GM12878 (cell line): ENCODE results near the gene CRTC3. TPM values are rescaled to one million over a fixed set of nuclear protein-coding genes. Genes with fewer than 3 reads are reported as not detected.

Experiments
- ATAC-seq: fragments of 200-7000 bp; cut with Tn5 transposase; 3 replicates; pipeline ENCODE4 v1.9.1; 2020; ENCODE audit warnings: mild to moderate bottlenecking, moderate library complexity
- BruUV-seq: library from RNA; stranded (reverse); fragments of 400-500 nt; replicated peaks from 2 replicates; lab custom pipeline; 2021; lab: Mats Ljungman, UMichigan
- CTCF ChIA-PET: fragments of 300-600 bp; sonication (Branson Sonifier 250); formaldehyde crosslinking; extraction: SDS; loops from one replicate; lab custom pipeline; 2021; ENCODE audit warnings: inconsistent platforms; lab: Yijun Ruan, JAX
- POLR2A ChIA-PET: fragments of 350-600 bp; formaldehyde crosslinking; extraction: SDS; loops from one replicate; lab custom pipeline; 2021; ENCODE audit warnings: inconsistent platforms; lab: Charles Lee
- RAD21 ChIA-PET: fragments of 300-600 bp; sonication (Branson Sonifier 250); formaldehyde crosslinking; loops from one replicate; lab custom pipeline; 2023; ENCODE audit warnings: antibody characterized with exemption; ENCODE audit not compliant: unreplicated experiment; lab: Charles Lee
- SMC1A ChIA-PET: fragments of 300-600 bp; sonication (Branson Sonifier 250); formaldehyde crosslinking; loops from one replicate; lab custom pipeline; 2023; ENCODE audit not compliant: unreplicated experiment, uncharacterized antibody; lab: Charles Lee
- DNase-seq: peaks from one replicate; pipeline ENCODE4 v3.0.0-alpha.2; 2011; ENCODE audit warnings: low read depth, low spot score
- FAIRE-seq: peaks from 3 replicates; lab custom pipeline; 2011; peaks lifted over from hg19 to GRCh38; lab: Jason Lieb, UNC
- H2AFZ ChIP-seq: 2 replicates; pipeline ENCODE4 v1.6.0; 2011; ENCODE audit warnings: low read depth, low read length, control low read depth; ENCODE audit not compliant: control insufficient read depth
- H3K27ac ChIP-seq: 2 replicates; pipeline ENCODE4 v1.5.1; 2011; ENCODE audit warnings: control low read depth; ENCODE audit not compliant: control insufficient read depth, insufficient read depth
- H3K27me3 ChIP-seq, 2 experiments: replicated peaks in 1 of 2; 2 replicates each; pipeline versions ENCODE4 v1.6.0 to v1.6.1; 2011; ENCODE audit warnings: low read length in 1 of 2; ENCODE audit not compliant: control insufficient read depth in 2 of 2, insufficient read depth in 2 of 2
- H3K36me3 ChIP-seq, 2 experiments: 2 replicates each; pipeline ENCODE4 v1.5.1; 2011; ENCODE audit warnings: low read length in 1 of 2; ENCODE audit not compliant: control insufficient read depth in 2 of 2, insufficient read depth in 2 of 2
- H3K4me1 ChIP-seq: 2 replicates; pipeline ENCODE4 v1.6.1; 2011; ENCODE audit warnings: mild to moderate bottlenecking, low read length, moderate library complexity, mixed read lengths; ENCODE audit not compliant: control insufficient read depth, insufficient read depth
- H3K4me2 ChIP-seq: 2 replicates; pipeline ENCODE4 v1.6.0; 2011; ENCODE audit warnings: control low read depth; ENCODE audit not compliant: control insufficient read depth, insufficient read depth
- H3K4me3 ChIP-seq: fragments of 200-600 bp; sonication (generic); 2 replicates; pipeline ENCODE4 v1.5.1; 2016
- H3K79me2 ChIP-seq: 2 replicates; pipeline ENCODE4 v1.6.0; 2011; ENCODE audit warnings: low read length; ENCODE audit not compliant: control insufficient read depth, insufficient read depth
- H3K9ac ChIP-seq: 2 replicates; pipeline ENCODE4 v1.8.0; 2011; ENCODE audit warnings: low read length, control low read depth, mixed read lengths; ENCODE audit not compliant: control insufficient read depth, insufficient read depth
- H3K9me3 ChIP-seq: replicated peaks from 3 replicates; pipeline ENCODE4 v1.5.1; 2011; ENCODE audit warnings: mild to moderate bottlenecking, low read length; ENCODE audit not compliant: control insufficient read depth, insufficient read depth
- H4K20me1 ChIP-seq: 2 replicates; pipeline ENCODE4 v1.6.0; 2011; ENCODE audit not compliant: control insufficient read depth, insufficient read depth
- CREB1 ChIP-seq: IDR thresholded peaks from 2 replicates; pipeline ENCODE4 v1.6.1; 2012; ENCODE audit warnings: low read depth, mild to moderate bottlenecking, inconsistent platforms
- FOXM1 ChIP-seq: IDR thresholded peaks from 2 replicates; pipeline ENCODE4 v1.6.1; 2012; ENCODE audit warnings: low read depth, mild to moderate bottlenecking, inconsistent platforms, low read length, moderate library complexity
- KAT2A ChIP-seq: conservative IDR thresholded peaks from 2 replicates; pipeline ENCODE4 v1.6.1; 2011; ENCODE audit warnings: low read depth, low read length; ENCODE audit not compliant: control insufficient read depth
- MEF2A ChIP-seq: IDR thresholded peaks from 2 replicates; pipeline ENCODE4 v1.6.1; 2011; ENCODE audit warnings: low read depth, mild to moderate bottlenecking, low read length, moderate library complexity; ENCODE audit not compliant: insufficient read depth
- NFYB ChIP-seq: IDR thresholded peaks from 2 replicates; pipeline ENCODE4 v1.6.1; 2011; ENCODE audit warnings: low read depth, mild to moderate bottlenecking, low read length, improper control_type of control experiment, moderate library complexity; ENCODE audit not compliant: insufficient read depth
- PRDM15 ChIP-seq: fragments of 450-650 bp; formaldehyde crosslinking; IDR thresholded peaks from 2 replicates; pipeline ENCODE4 v1.4.0; 2020; ENCODE audit warnings: mild to moderate bottlenecking, moderate library complexity
- RCOR1 ChIP-seq: conservative IDR thresholded peaks from 2 replicates; pipeline ENCODE4 v1.6.1; 2012; ENCODE audit warnings: low read depth, low read length, improper control_type of control experiment
- SRF ChIP-seq, 2 experiments: IDR thresholded peaks; 2 replicates each; pipeline ENCODE4 v1.6.1; 2011; ENCODE audit warnings: low read depth in 2 of 2, low read length in 2 of 2, mild to moderate bottlenecking in 1 of 2, moderate library complexity in 1 of 2
- TAF1 ChIP-seq: IDR thresholded peaks from 2 replicates; pipeline ENCODE4 v1.6.1; 2011; ENCODE audit warnings: mild to moderate bottlenecking, low read depth, low read length, borderline replicate concordance
- TCF7 ChIP-seq: IDR thresholded peaks from 2 replicates; pipeline ENCODE4 v1.6.1; 2014; ENCODE audit warnings: antibody characterized with exemption, borderline replicate concordance
- ZBTB40 ChIP-seq: fragments of 450-650 bp; IDR thresholded peaks from 2 replicates; pipeline ENCODE4 v1.6.1; 2016; ENCODE audit warnings: mild to moderate bottlenecking, moderate library complexity, borderline replicate concordance
- WGBS: methylation state at CpG from one replicate; pipeline ENCODE4 v1.1.6; 2016; ENCODE audit warnings: low lambda C conversion rate; ENCODE audit not compliant: insufficient replicate concordance, insufficient coverage; ENCODE audit errors: missing lambda C conversion rate; 5-methylcytosine and 5-hydroxymethylcytosine counted together
- in situ Hi-C: fragments of 300-500 bp; cut with MboI; formaldehyde crosslinking; loops from 9 replicates; pipeline ENCODE4 v1.14.3; 2018; ENCODE audit warnings: mixed read lengths
- intact Hi-C: fragments of 100-400 bp; cut with micrococcal nuclease; formaldehyde crosslinking; loops from one replicate; pipeline ENCODE4 v1.14.2; 2022; ENCODE audit not compliant: unreplicated experiment
- polyA plus RNA-seq, 11 experiments: library from polyadenylated mRNA; depleted of rRNA in 4 of 11; unstranded in 6 of 11; stranded (reverse) in 5 of 11; fragments of >200 nt; fragmentation: Nextera tagmentation in 4 of 11; fragmentation: Illumina TruSeq in 1 of 11; extraction: Ambion mirVana in 4 of 11; extraction: Trizol in 1 of 11; gene quantifications; 1 replicate in 1 of 11; 2 replicates in 10 of 11; pipeline versions ENCODE4 v1.2.1 to v1.2.3, GENCODE V29; 2011 to 2016; ENCODE audit warnings: inconsistent platforms in 2 of 11, missing spikeins in 2 of 11, low read depth in 1 of 11
- total RNA-seq, 4 experiments: library from RNA; depleted of rRNA in 3 of 4; stranded (reverse); fragments of >200 nt in 3 of 4; fragmentation: Illumina TruSeq in 1 of 4; extraction: Trizol in 1 of 4; gene quantifications; 2 replicates each; pipeline versions ENCODE4 v1.2.1 to v1.2.3, GENCODE V29; 2013 to 2021
- TF ChIP-seq, protein P1 (sequence below): IDR thresholded peaks from 2 replicates; pipeline ENCODE4 v1.6.1; 2011; ENCODE audit warnings: low read depth, mild to moderate bottlenecking, low read length, moderate library complexity, borderline replicate concordance; ENCODE audit errors: extremely low read depth

The CRTC3 gene
- total and polyA plus RNA-seq, 10 of the 15 experiments (the other 5 are each of a cell fraction or from before 2014, with no cell fraction given) = 3.5 to 36.9 (median 18.9) TPM

DNA sequence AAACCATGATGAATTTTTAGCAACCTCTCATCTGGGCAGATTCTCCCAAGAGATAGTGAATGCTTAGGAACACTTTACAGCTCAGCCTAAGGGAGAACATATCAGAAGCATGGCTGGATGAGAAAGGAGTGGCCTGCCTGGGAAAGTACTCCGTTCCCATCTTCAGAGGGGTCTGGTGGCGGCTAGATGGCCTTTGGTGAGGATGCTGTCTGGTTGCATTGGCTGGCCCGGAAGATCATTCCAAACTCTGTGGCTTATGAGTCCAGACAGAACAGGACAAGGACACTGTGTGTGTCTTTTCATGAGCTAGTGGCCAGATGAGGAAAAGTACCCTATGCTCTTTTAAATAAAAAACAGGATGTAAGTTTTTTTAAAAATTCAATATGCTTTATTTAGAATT is 51.2 kb downstream of the CRTC3 start:
- RAD21 ChIA-PET = interaction anchor here (0.9 kb wide), 1 partner anchor 9 kb away, joined by 4 read pairs; no protein-coding TSS in a partner anchor
- FAIRE-seq (no peak), DNase-seq (no peak), ATAC-seq (no peak)
- no peaks in the 10 kb centered on the region for H3K27me3 ChIP-seq
- no peaks in the 10 kb centered on the region for H3K9me3 ChIP-seq
- in situ Hi-C loops (no loop called here), intact Hi-C loops (no loop called here)
- no TSS peak for BruUV-seq
- no peak overlapping the region for H3K4me3 ChIP-seq
- no peaks in the 10 kb centered on the region for H3K4me1 ChIP-seq
- H3K27ac ChIP-seq = no peak overlapping the region
- no peak overlapping the region for H3K9ac ChIP-seq
- H4K20me1 ChIP-seq = no peaks in the 10 kb centered on the region
- SMC1A ChIA-PET = interaction anchor here (1.8 kb wide), 1 partner anchor 9 kb away, joined by 9 read pairs; no protein-coding TSS in a partner anchor
- H3K36me3 ChIP-seq = peaks cover 0 to 2% of the 10 kb centered on the region in 2 experiments; a peak in 2 of 4 replicates
- no peak overlapping the region for H2AFZ ChIP-seq
- CTCF ChIA-PET = interaction anchor here (0.9 to 1.2 kb wide), 2 partner anchors 10 to 67 kb away, joined by 3 to 4 read pairs; no protein-coding TSS in a partner anchor
- H3K79me2 ChIP-seq = peaks cover under 1% of the 10 kb centered on the region
- POLR2A ChIA-PET = no interaction called here
- WGBS = 92% methylated on average over 3 of the region's 3 CpGs
- H3K4me2 ChIP-seq = no peak overlapping the region
- TF ChIP-seq ZBTB40 (no peak), NFYB (no peak), TAF1 (no peak), FOXM1 (no peak), MEF2A (no peak), KAT2A (no peak), RCOR1 (no peak), TCF7 (no peak), CREB1 (no peak), PRDM15 (CRISPR knock-in tag) (no peak), SRF (IDR thresholded peaks at IDR 0.05; ENCODE audit: low read depth in 2 of 2, low read length in 2 of 2) (no peak)
- TF ChIP-seq, protein P1, sequence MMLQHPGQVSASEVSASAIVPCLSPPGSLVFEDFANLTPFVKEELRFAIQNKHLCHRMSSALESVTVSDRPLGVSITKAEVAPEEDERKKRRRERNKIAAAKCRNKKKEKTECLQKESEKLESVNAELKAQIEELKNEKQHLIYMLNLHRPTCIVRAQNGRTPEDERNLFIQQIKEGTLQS = no peak
